K562 (cell line): Measurements from ENCODE around the gene MINK1. TPM values are rescaled to one million over a fixed set of nuclear protein-coding genes. Genes with fewer than 3 reads are reported as not detected.

Experiments
- ATAC-seq: fragments of 200-7000 bp; cut with Tn5 transposase; 3 replicates; pipeline ENCODE4 v1.9.1; 2020; ENCODE audit warnings: moderate library complexity
- BruUV-seq: library from RNA; stranded (reverse); fragments of 400-500 nt; replicated peaks from 2 replicates; lab custom pipeline; 2021; lab: Mats Ljungman, UMichigan
- CTCF ChIA-PET: fragments of 300-600 bp; formaldehyde crosslinking; extraction: SDS; loops from one replicate; lab custom pipeline; 2021; ENCODE audit warnings: low intra/inter-chr PET ratio; lab: Yijun Ruan, JAX
- POLR2A ChIA-PET: fragments of 300-600, 350-650 bp; sonication (Branson Sonifier 250); formaldehyde crosslinking; extraction: SDS; loops from one replicate; lab custom pipeline; 2021; ENCODE audit warnings: antibody characterized with exemption, inconsistent platforms; lab: Yijun Ruan, JAX
- DNase-seq, 4 experiments: peaks; one replicate each; pipeline versions ENCODE4 v3.0.0 to v3.0.0-alpha.2; 2011 to 2018; ENCODE audit warnings: low spot score in 3 of 4, mixed read lengths in 3 of 4; ENCODE audit errors: extremely low read depth in 1 of 4
- FAIRE-seq: peaks from 2 replicates; lab custom pipeline; 2011; peaks lifted over from hg19 to GRCh38; lab: Jason Lieb, UNC
- H2AFZ ChIP-seq: 2 replicates; pipeline ENCODE4 v1.6.0; 2011; ENCODE audit warnings: low read depth, low read length, control low read depth, inconsistent platforms
- H3K27ac ChIP-seq: fragments of 200-600 bp; 3 replicates; pipeline ENCODE4 v1.8.0; 2011; ENCODE audit warnings: low read depth, mild to moderate bottlenecking, control low read depth, inconsistent platforms, low read length, moderate library complexity, mixed read lengths; ENCODE audit errors: extremely low read depth
- H3K27me3 ChIP-seq, 2 experiments: fragments of 300-600 bp in 1 of 2; 2 replicates in 1 of 2; 3 replicates in 1 of 2; pipeline versions ENCODE4 v1.6.0 to v1.8.0; 2011; ENCODE audit warnings: inconsistent platforms in 2 of 2, low read length in 2 of 2, mild to moderate bottlenecking in 1 of 2, mixed read lengths in 1 of 2, moderate library complexity in 1 of 2; ENCODE audit not compliant: control insufficient read depth in 2 of 2, insufficient read depth in 2 of 2
- H3K36me3 ChIP-seq: fragments of 300-600 bp; 3 replicates; pipeline ENCODE4 v1.8.0; 2011; ENCODE audit warnings: mild to moderate bottlenecking, low read length, inconsistent platforms; ENCODE audit not compliant: control insufficient read depth, insufficient read depth
- H3K4me1 ChIP-seq, 2 experiments: fragments of 200-600 bp in 1 of 2; replicated peaks in 1 of 2; 2 replicates in 1 of 2; 3 replicates in 1 of 2; pipeline versions ENCODE4 v1.5.1 to v1.8.0; 2011; ENCODE audit warnings: inconsistent platforms in 2 of 2, low read length in 2 of 2, mild to moderate bottlenecking in 1 of 2, mixed read lengths in 1 of 2, moderate library complexity in 1 of 2; ENCODE audit not compliant: control insufficient read depth in 2 of 2, insufficient read depth in 2 of 2
- H3K4me2 ChIP-seq: 2 replicates; pipeline ENCODE4 v1.6.1; 2011; ENCODE audit warnings: low read length, control low read depth, inconsistent platforms, mixed read lengths; ENCODE audit not compliant: insufficient read depth
- H3K4me3 ChIP-seq: fragments of 200-600 bp; sonication (generic), shearing (Covaris generic); 2 replicates; pipeline ENCODE4 v1.5.1; 2016; ENCODE audit warnings: control low read depth, inconsistent platforms
- H3K79me2 ChIP-seq: fragments of 200-600 bp; 3 replicates; pipeline ENCODE4 v1.8.0; 2011; ENCODE audit warnings: low read length, inconsistent platforms; ENCODE audit not compliant: control insufficient read depth, insufficient read depth
- H3K9ac ChIP-seq, 2 experiments: 2 replicates each; pipeline versions ENCODE4 v1.6.0 to v1.6.1; 2011; ENCODE audit warnings: low read depth in 2 of 2, low read length in 2 of 2, control low read depth in 1 of 2, inconsistent platforms in 1 of 2, mild to moderate bottlenecking in 1 of 2, mixed read lengths in 1 of 2; ENCODE audit not compliant: insufficient read depth in 1 of 2
- H3K9me1 ChIP-seq: one replicate; pipeline ENCODE4 v1.6.0; 2011; ENCODE audit warnings: inconsistent platforms, mild to moderate bottlenecking, low read length, moderate library complexity; ENCODE audit not compliant: control insufficient read depth, insufficient read depth
- H3K9me3 ChIP-seq: replicated peaks from 2 replicates; pipeline ENCODE4 v1.5.1; 2011; ENCODE audit warnings: low read depth, low read length, inconsistent platforms; ENCODE audit not compliant: control insufficient read depth, insufficient read depth
- H4K20me1 ChIP-seq: replicated peaks from 2 replicates; pipeline ENCODE4 v1.6.1; 2011; ENCODE audit warnings: low read length, inconsistent platforms, mixed read lengths; ENCODE audit not compliant: control insufficient read depth, insufficient read depth
- KDM4B ChIP-seq, 2 experiments: fragments of 450-650 bp in 1 of 2; sonication (generic) in 1 of 2; IDR thresholded peaks; 2 replicates each; pipeline ENCODE4 v1.6.1; 2016 to 2017; ENCODE audit warnings: borderline replicate concordance in 2 of 2, antibody characterized with exemption in 1 of 2, low read depth in 1 of 2, mild to moderate bottlenecking in 1 of 2
- ZNF740 ChIP-seq, 3 experiments: fragments of 200-800 bp in 1 of 3; sonication (Bioruptor generic) in 1 of 3; sonication (generic) in 1 of 3; formaldehyde crosslinking in 1 of 3; IDR thresholded peaks; 2 replicates each; pipeline versions ENCODE4 v1.6.1 to v1.8.0; 2016 to 2022; ENCODE audit warnings: mild to moderate bottlenecking in 2 of 3, missing compliant biosample characterization in 2 of 3, missing genetic modification characterization in 2 of 3, missing genetic modification reagents in 1 of 3
- WGBS: fragments of 100-300 bp; shearing (Covaris generic); methylation state at CpG from one replicate; pipeline ENCODE4 v1.1.6; 2016; ENCODE audit warnings: low coverage, mixed read lengths; ENCODE audit not compliant: insufficient coverage; ENCODE audit errors: missing lambda C conversion rate; 5-methylcytosine and 5-hydroxymethylcytosine counted together
- in situ Hi-C: fragments of 300-500 bp; cut with MboI; formaldehyde crosslinking; loops from 4 replicates; pipeline ENCODE4 v1.15.0; 2018; ENCODE audit warnings: inconsistent platforms, mixed read lengths
- intact Hi-C: fragments of 100-400 bp; cut with micrococcal nuclease; formaldehyde crosslinking; loops from 2 replicates; pipeline ENCODE4 v1.14.2; 2022
- polyA plus RNA-seq, 8 experiments: library from polyadenylated mRNA; depleted of rRNA in 4 of 8; stranded (reverse) in 5 of 8; unstranded in 3 of 8; fragments of >200 nt; fragmentation: Nextera tagmentation in 2 of 8; fragmentation: Illumina TruSeq in 1 of 8; extraction: Ambion mirVana in 2 of 8; extraction: Trizol in 1 of 8; gene quantifications; 2 replicates each; pipeline versions ENCODE4 v1.2.1 to v1.2.3, GENCODE V29; 2011 to 2014; ENCODE audit warnings: inconsistent platforms in 1 of 8, missing spikeins in 1 of 8
- total RNA-seq, 7 experiments: library from RNA; depleted of rRNA in 6 of 7; stranded (reverse); fragments of >200 nt in 6 of 7; fragmentation: Illumina TruSeq in 2 of 7; extraction: Trizol in 2 of 7; gene quantifications; 2 replicates each; pipeline versions ENCODE4 v1.2.1 to v1.2.3, GENCODE V29; 2011 to 2021; ENCODE audit warnings: low replicate concordance in 1 of 7

MINK1 gene
- total and polyA plus RNA-seq, 9 of the 15 experiments (the other 6 are each of a cell fraction or from before 2014, with no cell fraction given) = 0.11 to 54.2 (median 14.9) TPM

- WGBS = 62% methylated on average over 6 of the region's 48 CpGs
- BruUV-seq = no TSS peak
- Histone ChIP-seq H2AFZ (no peak overlapping the region), H3K9me3 (no peaks in the 10 kb centered on the region), H3K4me2 (no peak overlapping the region), H3K27ac (no peak overlapping the region), H3K9me1 (peaks cover 2% of the 10 kb centered on the region), H3K36me3 (no peaks in the 10 kb centered on the region; the same call in 2 of the 3 replicates), H3K79me2 (no peaks in the 10 kb centered on the region), H3K4me3 (no peak overlapping the region), H3K9ac (no peak overlapping the region), H3K27me3 (no peaks in the 10 kb centered on the region; a peak in 1 of 5 replicates), H4K20me1 (no peaks in the 10 kb centered on the region), H3K4me1 (peaks cover 14 to 28% of the 10 kb centered on the region in 2 experiments)
- no peak for FAIRE-seq
- CTCF ChIA-PET = interaction anchor here (0.5 to 0.7 kb wide), 2 partner anchors 117 to 192 kb away, joined by 4 read pairs; no protein-coding TSS in a partner anchor
- peak; percentile 69 for ATAC-seq
- POLR2A ChIA-PET = interaction anchor here (0.6 to 0.9 kb wide), 4 partner anchors 37 to 130 kb away, joined by 3 read pairs; partner anchors contain the start of gene PLD2
- TF ChIP-seq ZNF740 (CRISPR knock-in tag; IDR thresholded peaks at IDR 0.05) (peak; percentile 96), ZNF740 (tag; IDR thresholded peaks at IDR 0.05) (0 out of 4 replicates have a peak, but pooled peaks of 1 of the 2 experiments have one; percentile 34), KDM4B (IDR thresholded peaks at IDR 0.05; ENCODE audit: borderline replicate concordance in 2 of 2, low read depth in 1 of 2) (no peak)
- intact Hi-C loops (loop anchor here (10.0 kb wide), 1 partner anchor 63 kb away; the partner anchor contains the start of gene SPAG7), in situ Hi-C loops (no loop called here)
- peak in 3 of 4 experiments; percentile 34 to 64 (median 50) for DNase-seq
Measured at GRCh38 chr17:4901648-4902344, 68.7 kb downstream of the MINK1 start.
